ENCODE measurements around the gene FMR1.

Gene FMR1

GRCh38 chrX:147900349-147900748, 11.4 kb upstream of the FMR1 start:
- DNase-seq (ENCODE audit: low spot score), result no peak

GRCh38 chrX:147901461-147902126, 10.1 kb upstream of the FMR1 start:
- in situ Hi-C loops (cut with MboI; ENCODE audit: low pct_unique_long_range_greater_than_20kb, low sequenced_read_pairs, unreplicated experiment), result no loop called here

More at GRCh38 chrX:147900349-147900748, 11.4 kb upstream of the FMR1 start:
- TF ChIP-seq, protein P1, sequence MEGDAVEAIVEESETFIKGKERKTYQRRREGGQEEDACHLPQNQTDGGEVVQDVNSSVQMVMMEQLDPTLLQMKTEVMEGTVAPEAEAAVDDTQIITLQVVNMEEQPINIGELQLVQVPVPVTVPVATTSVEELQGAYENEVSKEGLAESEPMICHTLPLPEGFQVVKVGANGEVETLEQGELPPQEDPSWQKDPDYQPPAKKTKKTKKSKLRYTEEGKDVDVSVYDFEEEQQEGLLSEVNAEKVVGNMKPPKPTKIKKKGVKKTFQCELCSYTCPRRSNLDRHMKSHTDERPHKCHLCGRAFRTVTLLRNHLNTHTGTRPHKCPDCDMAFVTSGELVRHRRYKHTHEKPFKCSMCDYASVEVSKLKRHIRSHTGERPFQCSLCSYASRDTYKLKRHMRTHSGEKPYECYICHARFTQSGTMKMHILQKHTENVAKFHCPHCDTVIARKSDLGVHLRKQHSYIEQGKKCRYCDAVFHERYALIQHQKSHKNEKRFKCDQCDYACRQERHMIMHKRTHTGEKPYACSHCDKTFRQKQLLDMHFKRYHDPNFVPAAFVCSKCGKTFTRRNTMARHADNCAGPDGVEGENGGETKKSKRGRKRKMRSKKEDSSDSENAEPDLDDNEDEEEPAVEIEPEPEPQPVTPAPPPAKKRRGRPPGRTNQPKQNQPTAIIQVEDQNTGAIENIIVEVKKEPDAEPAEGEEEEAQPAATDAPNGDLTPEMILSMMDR (IDR thresholded peaks at IDR 0.05; ENCODE audit: extremely low read depth, insufficient read depth, missing control alignments), result no peak
- in situ Hi-C loops (cut with MboI; ENCODE audit: low pct_unique_long_range_greater_than_20kb, low sequenced_read_pairs, unreplicated experiment), result no loop called here

DNA sequence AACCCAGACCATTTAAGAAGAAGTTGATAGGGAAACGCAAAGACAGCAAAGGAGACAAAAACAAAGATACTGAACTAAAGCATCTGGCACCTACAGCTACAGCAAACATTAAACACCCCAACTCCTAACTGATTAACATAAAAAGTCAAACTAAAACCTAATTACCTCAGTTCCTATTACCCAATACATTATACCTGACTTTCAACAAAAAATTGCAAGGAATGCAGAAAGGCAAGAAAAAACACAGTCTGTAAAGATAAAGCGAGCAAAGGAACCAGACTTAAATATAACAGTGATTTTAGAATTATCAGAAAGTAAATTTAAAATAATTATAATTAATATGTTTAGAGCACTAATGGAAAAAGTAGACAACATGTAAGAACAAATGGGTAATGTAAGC, 9.4 kb upstream of the FMR1 start:
- DNase-seq (ENCODE audit: low spot score), result no peak
- in situ Hi-C loops (cut with MboI; ENCODE audit: low pct_unique_long_range_greater_than_20kb, low sequenced_read_pairs, unreplicated experiment), result no loop called here

More at GRCh38 chrX:147901461-147902126, 10.1 kb upstream of the FMR1 start:
- DNase-seq (ENCODE audit: low spot score), result no peak
- TF ChIP-seq, protein P1 (IDR thresholded peaks at IDR 0.05; ENCODE audit: extremely low read depth, insufficient read depth, missing control alignments), result no peak

GRCh38 chrX:147908106-147908505, 3.6 kb upstream of the FMR1 start:
- DNase-seq (ENCODE audit: low spot score), result no peak
- in situ Hi-C loops (cut with MboI; ENCODE audit: low pct_unique_long_range_greater_than_20kb, low sequenced_read_pairs, unreplicated experiment), result no loop called here
- TF ChIP-seq, protein P1 (IDR thresholded peaks at IDR 0.05; ENCODE audit: extremely low read depth, insufficient read depth, missing control alignments), result no peak

More for the DNA sequence above, 9.4 kb upstream of the FMR1 start:
- TF ChIP-seq, protein P1 (IDR thresholded peaks at IDR 0.05; ENCODE audit: extremely low read depth, insufficient read depth, missing control alignments), result no peak

DNA sequence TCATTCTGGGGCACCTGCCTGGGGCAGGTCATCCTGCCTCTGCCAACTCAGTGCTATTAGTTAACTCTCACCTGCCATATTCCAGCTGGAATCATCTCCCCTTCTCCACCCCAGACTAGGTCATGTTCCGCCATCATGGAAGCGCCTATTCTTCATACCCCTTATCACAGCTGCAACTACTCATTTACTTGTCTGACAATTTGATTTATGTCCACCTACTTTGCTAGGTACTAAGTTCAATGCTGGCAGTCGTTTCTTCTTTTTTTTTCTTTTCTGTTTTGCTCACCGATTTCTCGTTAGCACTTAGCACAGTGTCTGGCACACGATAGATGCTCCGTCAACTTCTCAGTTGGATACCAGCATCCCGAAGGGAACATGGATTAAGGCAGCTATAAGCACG, 1.1 kb upstream of the FMR1 start:
- in situ Hi-C loops (cut with MboI; ENCODE audit: low pct_unique_long_range_greater_than_20kb, low sequenced_read_pairs, unreplicated experiment), result no loop called here
- DNase-seq (ENCODE audit: low spot score), result no peak
- TF ChIP-seq, protein P1 (IDR thresholded peaks at IDR 0.05; ENCODE audit: extremely low read depth, insufficient read depth, missing control alignments), result no peak

- in situ Hi-C loops (cut with MboI; ENCODE audit: low pct_unique_long_range_greater_than_20kb, low sequenced_read_pairs, unreplicated experiment), result no loop called here
- TF ChIP-seq, protein P1 (IDR thresholded peaks at IDR 0.05; ENCODE audit: extremely low read depth, insufficient read depth, missing control alignments), result no peak
- peak; percentile 28 for DNase-seq (ENCODE audit: low spot score)
These were observed 528 bp downstream of the FMR1 start for GRCh38 chrX:147912093-147912801.
